ENCODE results near the gene SCFD2. TPM values are rescaled to one million over a fixed set of nuclear protein-coding genes. Genes with fewer than 3 reads are reported as not detected.
A peak's percentile ranks its signal among the peaks of the same experiment; 100 is the strongest.
"Not testable (repeated sequence)": the region's sequence is repeated elsewhere in the genome, so short reads cannot be mapped to it uniquely, and the experiment has no call there.

SCFD2 gene
- 8.4 and 11.0 TPM in 2 replicates for total RNA-seq

- H3K27me3 ChIP-seq (ENCODE audit: control insufficient read depth, insufficient read depth, low read length): peaks cover 3% of the 10 kb centered on the region
- H3K36me3 ChIP-seq (ENCODE audit: control insufficient read depth, insufficient read depth, low read length): no peaks in the 10 kb centered on the region
- peak within 1 kb of the TSS; percentile 87 for H3K4me3 ChIP-seq (ENCODE audit: low read depth, low read length)
- TF ChIP-seq, protein P1, sequence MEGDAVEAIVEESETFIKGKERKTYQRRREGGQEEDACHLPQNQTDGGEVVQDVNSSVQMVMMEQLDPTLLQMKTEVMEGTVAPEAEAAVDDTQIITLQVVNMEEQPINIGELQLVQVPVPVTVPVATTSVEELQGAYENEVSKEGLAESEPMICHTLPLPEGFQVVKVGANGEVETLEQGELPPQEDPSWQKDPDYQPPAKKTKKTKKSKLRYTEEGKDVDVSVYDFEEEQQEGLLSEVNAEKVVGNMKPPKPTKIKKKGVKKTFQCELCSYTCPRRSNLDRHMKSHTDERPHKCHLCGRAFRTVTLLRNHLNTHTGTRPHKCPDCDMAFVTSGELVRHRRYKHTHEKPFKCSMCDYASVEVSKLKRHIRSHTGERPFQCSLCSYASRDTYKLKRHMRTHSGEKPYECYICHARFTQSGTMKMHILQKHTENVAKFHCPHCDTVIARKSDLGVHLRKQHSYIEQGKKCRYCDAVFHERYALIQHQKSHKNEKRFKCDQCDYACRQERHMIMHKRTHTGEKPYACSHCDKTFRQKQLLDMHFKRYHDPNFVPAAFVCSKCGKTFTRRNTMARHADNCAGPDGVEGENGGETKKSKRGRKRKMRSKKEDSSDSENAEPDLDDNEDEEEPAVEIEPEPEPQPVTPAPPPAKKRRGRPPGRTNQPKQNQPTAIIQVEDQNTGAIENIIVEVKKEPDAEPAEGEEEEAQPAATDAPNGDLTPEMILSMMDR (IDR thresholded peaks at IDR 0.05; ENCODE audit: insufficient read depth, low read length, poor library complexity, severe bottlenecking): no peak
- peak; percentile 82 for DNase-seq (ENCODE audit: low read depth)
Measured at GRCh38 chr4:53365486-53366300, at the start of gene SCFD2. SCFD2 (minus strand) TSS chr4:53366061.

DNA sequence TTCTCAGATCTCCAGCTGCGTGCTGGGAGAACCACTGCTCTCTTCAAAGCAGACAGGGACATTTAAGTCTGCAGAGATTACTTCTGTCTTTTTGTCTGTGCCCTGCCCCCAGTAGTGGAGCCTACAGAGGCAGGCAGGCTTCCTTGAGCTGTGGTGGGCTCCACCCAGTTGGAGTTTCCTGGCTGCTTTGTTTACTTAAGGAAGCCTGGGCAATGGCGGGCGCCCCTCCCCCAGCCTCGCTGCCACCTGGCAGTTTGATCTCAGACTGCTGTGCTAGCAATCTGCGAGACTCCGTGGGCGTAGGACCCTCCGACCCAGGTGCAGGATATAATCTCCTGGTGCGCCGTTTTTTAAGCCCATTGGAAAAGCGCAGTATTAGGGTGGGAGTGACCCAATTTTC, 43.6 kb upstream of the SCFD2 start:
- H3K27me3 ChIP-seq (ENCODE audit: control insufficient read depth, insufficient read depth, low read length); DNase-seq (ENCODE audit: low read depth); H3K36me3 ChIP-seq (ENCODE audit: control insufficient read depth, insufficient read depth, low read length); H3K4me3 ChIP-seq (ENCODE audit: low read depth, low read length): not testable (repeated sequence)

DNA sequence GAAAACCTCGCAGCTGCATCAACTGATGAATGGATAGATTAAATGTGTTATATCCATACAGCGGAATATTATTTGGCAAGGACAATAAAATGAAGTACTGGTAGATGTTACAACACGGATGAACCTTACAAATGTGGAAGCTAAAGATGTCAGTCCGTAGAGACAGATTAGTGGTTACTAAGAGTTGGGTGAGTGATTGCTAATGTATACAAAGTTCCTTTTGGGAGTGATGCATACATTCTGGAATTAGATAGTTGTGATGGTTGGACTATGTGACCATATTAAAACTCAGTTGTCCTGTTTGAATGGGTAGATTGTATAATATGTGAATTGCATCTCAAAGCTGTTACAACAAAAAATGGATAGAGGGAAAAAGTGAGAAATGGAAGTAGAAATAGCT, 14.4 kb upstream of the SCFD2 start:
- H3K36me3 ChIP-seq (ENCODE audit: control insufficient read depth, insufficient read depth, low read length): no peaks in the 10 kb centered on the region
- no peaks in the 10 kb centered on the region for H3K27me3 ChIP-seq (ENCODE audit: control insufficient read depth, insufficient read depth, low read length)
- TF ChIP-seq, protein P1 (IDR thresholded peaks at IDR 0.05; ENCODE audit: insufficient read depth, low read length, poor library complexity, severe bottlenecking): no peak
- DNase-seq (ENCODE audit: low read depth): no peak
- H3K4me3 ChIP-seq (ENCODE audit: low read depth, low read length): no peak overlapping the region

GRCh38 chr4:53378171-53378482, 12.3 kb upstream of the SCFD2 start:
- TF ChIP-seq, protein P1 (IDR thresholded peaks at IDR 0.05; ENCODE audit: insufficient read depth, low read length, poor library complexity, severe bottlenecking): no peak
- Histone ChIP-seq H3K27me3 (ENCODE audit: control insufficient read depth, insufficient read depth, low read length) (no peaks in the 10 kb centered on the region), H3K36me3 (ENCODE audit: control insufficient read depth, insufficient read depth, low read length) (no peaks in the 10 kb centered on the region), H3K4me3 (ENCODE audit: low read depth, low read length) (peak overlapping the region; percentile 96)
- no peak for DNase-seq (ENCODE audit: low read depth)

- TF ChIP-seq, protein P1 (IDR thresholded peaks at IDR 0.05; ENCODE audit: insufficient read depth, low read length, poor library complexity, severe bottlenecking): no peak
- H3K36me3 ChIP-seq (ENCODE audit: control insufficient read depth, insufficient read depth, low read length): no peaks in the 10 kb centered on the region
- DNase-seq (ENCODE audit: low read depth): peak; percentile 68
- peak within 1 kb of the TSS; percentile 96 for H3K4me3 ChIP-seq (ENCODE audit: low read depth, low read length)
- H3K27me3 ChIP-seq (ENCODE audit: control insufficient read depth, insufficient read depth, low read length): no peaks in the 10 kb centered on the region
Measured at GRCh38 chr4:53377319-53378170, 11.7 kb upstream of the SCFD2 start, which contains the start of gene FIP1L1. FIP1L1 (plus strand) TSS chr4:53377641; CDS start chr4:53377839, 198 bp downstream.

- TF ChIP-seq, protein P1 (IDR thresholded peaks at IDR 0.05; ENCODE audit: insufficient read depth, low read length, poor library complexity, severe bottlenecking): no peak
- Histone ChIP-seq H3K27me3 (ENCODE audit: control insufficient read depth, insufficient read depth, low read length) (no peaks in the 10 kb centered on the region), H3K36me3 (ENCODE audit: control insufficient read depth, insufficient read depth, low read length) (no peaks in the 10 kb centered on the region), H3K4me3 (ENCODE audit: low read depth, low read length) (peak overlapping the region; percentile 96)
- no peak for DNase-seq (ENCODE audit: low read depth)
Measured at GRCh38 chr4:53376900-53377299, 11.0 kb upstream of the SCFD2 start.
